Measurements from ENCODE around the gene IGIP.

IGIP gene

GRCh38 chr5:140111011-140111858 lies 14.5 kb upstream of the IGIP start:
- no peak for DNase-seq (ENCODE audit: low read depth in 2 of 2)

GRCh38 chr5:140111859-140112551 lies 13.7 kb upstream of the IGIP start:
- DNase-seq (ENCODE audit: low read depth in 2 of 2) = no peak

- no peak for DNase-seq (ENCODE audit: low read depth in 2 of 2)
Measured at GRCh38 chr5:140112685-140113179, 13.0 kb upstream of the IGIP start.

GRCh38 chr5:140113180-140113698 lies 12.5 kb upstream of the IGIP start:
- no peak for DNase-seq (ENCODE audit: low read depth in 2 of 2)

- DNase-seq (ENCODE audit: low read depth in 2 of 2) = peak; percentile 91 to 93
Measured at GRCh38 chr5:140113699-140114263, 12.0 kb upstream of the IGIP start, which contains the start of gene PURA. Gene PURA, plus strand, starts transcription at chr5:140114109. Its CDS starts 73 bp downstream, at chr5:140114182.

GRCh38 chr5:140114341-140115185 lies 11.2 kb upstream of the IGIP start:
- DNase-seq (ENCODE audit: low read depth in 2 of 2) = peak in 1 of 2 experiments; percentile 30

GRCh38 chr5:140115186-140115500 lies 10.6 kb upstream of the IGIP start:
- no peak for DNase-seq (ENCODE audit: low read depth in 2 of 2)

GRCh38 chr5:140116716-140117115 lies 9.0 kb upstream of the IGIP start:
- DNase-seq (ENCODE audit: low read depth in 2 of 2) = no peak

- no peak for DNase-seq (ENCODE audit: low read depth in 2 of 2)
Measured at GRCh38 chr5:140117523-140117922, 8.2 kb upstream of the IGIP start.

GRCh38 chr5:140118302-140118936 lies 7.3 kb upstream of the IGIP start:
- DNase-seq (ENCODE audit: low read depth in 2 of 2) = no peak

GRCh38 chr5:140126315-140127012 lies 727 bp downstream of the IGIP start:
- DNase-seq (ENCODE audit: low read depth in 2 of 2) = no peak

- DNase-seq (ENCODE audit: low read depth in 2 of 2) = no peak
Measured at GRCh38 chr5:140128376-140128775, 2.6 kb downstream of the IGIP start.

- no peak for DNase-seq (ENCODE audit: low read depth in 2 of 2)
Measured at GRCh38 chr5:140130949-140131733, 5.4 kb downstream of the IGIP start.

GRCh38 chr5:140131967-140132409 lies 6.3 kb downstream of the IGIP start:
- DNase-seq (ENCODE audit: low read depth in 2 of 2) = no peak

GRCh38 chr5:140133514-140134167 lies 7.9 kb downstream of the IGIP start:
- DNase-seq (ENCODE audit: low read depth in 2 of 2) = no peak

- DNase-seq (ENCODE audit: low read depth in 2 of 2) = no peak
Measured at GRCh38 chr5:140134277-140134935, 8.7 kb downstream of the IGIP start.

GRCh38 chr5:140135127-140135526 lies 9.4 kb downstream of the IGIP start:
- no peak for DNase-seq (ENCODE audit: low read depth in 2 of 2)

GRCh38 chr5:140136624-140137023 lies 10.9 kb downstream of the IGIP start:
- no peak for DNase-seq (ENCODE audit: low read depth in 2 of 2)

Measured in stimulated activated CD4-positive, alpha-beta T cell treated with anti-CD3 and anti-CD28 coated beads, Interleukin-12 subunit alpha, Interleukin-12 subunit beta, amount 100 ng/mL, for 24 hours (primary cell).